Vagina (tissue), 2 donors: ENCODE data around the gene EPN2.

Experiments
- POLR2A ChIP-seq, 2 donors: fragments of 450-650 bp; IDR thresholded peaks; one replicate each; pipeline ENCODE4 v1.6.1; 2017; ENCODE audit warnings: antibody characterized with exemption in 2 of 2, mild to moderate bottlenecking in 2 of 2, moderate library complexity in 2 of 2
- TF ChIP-seq, protein P1 (sequence below), 3 experiments: fragments of 450-650 bp in 2 of 3; fragments of 200-600 bp in 1 of 3; sonication (generic) in 1 of 3; IDR thresholded peaks; one replicate each; pipeline ENCODE4 v1.5.1; 2017 to 2019; ENCODE audit warnings: antibody characterized with exemption in 3 of 3, mild to moderate bottlenecking in 2 of 3, moderate library complexity in 2 of 3

DNA sequence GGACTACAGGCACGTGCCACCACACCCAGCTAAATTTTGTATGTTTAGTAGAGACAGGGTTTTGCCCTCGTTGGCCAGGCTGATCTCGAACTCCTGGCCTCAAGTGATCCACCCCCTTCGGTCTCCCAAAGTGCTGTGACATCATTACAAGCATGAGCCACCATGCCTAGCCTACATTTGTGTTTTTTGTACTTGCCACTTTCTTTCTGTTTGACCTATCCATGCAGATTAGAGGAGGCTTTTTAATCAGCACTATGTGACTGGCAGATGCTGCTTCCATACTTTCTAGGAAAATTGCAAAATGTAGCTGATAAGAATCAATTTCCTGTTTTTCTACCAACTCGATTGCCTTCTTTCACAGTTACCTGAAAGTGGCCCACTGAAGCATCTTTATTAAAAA, 68.1 kb downstream of the EPN2 start:
- TF ChIP-seq, protein P1, sequence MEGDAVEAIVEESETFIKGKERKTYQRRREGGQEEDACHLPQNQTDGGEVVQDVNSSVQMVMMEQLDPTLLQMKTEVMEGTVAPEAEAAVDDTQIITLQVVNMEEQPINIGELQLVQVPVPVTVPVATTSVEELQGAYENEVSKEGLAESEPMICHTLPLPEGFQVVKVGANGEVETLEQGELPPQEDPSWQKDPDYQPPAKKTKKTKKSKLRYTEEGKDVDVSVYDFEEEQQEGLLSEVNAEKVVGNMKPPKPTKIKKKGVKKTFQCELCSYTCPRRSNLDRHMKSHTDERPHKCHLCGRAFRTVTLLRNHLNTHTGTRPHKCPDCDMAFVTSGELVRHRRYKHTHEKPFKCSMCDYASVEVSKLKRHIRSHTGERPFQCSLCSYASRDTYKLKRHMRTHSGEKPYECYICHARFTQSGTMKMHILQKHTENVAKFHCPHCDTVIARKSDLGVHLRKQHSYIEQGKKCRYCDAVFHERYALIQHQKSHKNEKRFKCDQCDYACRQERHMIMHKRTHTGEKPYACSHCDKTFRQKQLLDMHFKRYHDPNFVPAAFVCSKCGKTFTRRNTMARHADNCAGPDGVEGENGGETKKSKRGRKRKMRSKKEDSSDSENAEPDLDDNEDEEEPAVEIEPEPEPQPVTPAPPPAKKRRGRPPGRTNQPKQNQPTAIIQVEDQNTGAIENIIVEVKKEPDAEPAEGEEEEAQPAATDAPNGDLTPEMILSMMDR (IDR thresholded peaks at IDR 0.05) = no peak
- no peak for TF ChIP-seq POLR2A (IDR thresholded peaks at IDR 0.05)
